HG02610 (cell line): Measurements from ENCODE around the gene HMCES.
"Not testable (repeated sequence)": the region's sequence is repeated elsewhere in the genome, so short reads cannot be mapped to it uniquely, and the experiment has no call there.

Source experiments
- ATAC-seq: cut with Tn5 transposase; IDR thresholded peaks from one replicate; pipeline ENCODE4 v1.9.1; 2021; ENCODE audit warnings: mild to moderate bottlenecking, moderate library complexity; ENCODE audit not compliant: unreplicated experiment

HMCES gene

DNA sequence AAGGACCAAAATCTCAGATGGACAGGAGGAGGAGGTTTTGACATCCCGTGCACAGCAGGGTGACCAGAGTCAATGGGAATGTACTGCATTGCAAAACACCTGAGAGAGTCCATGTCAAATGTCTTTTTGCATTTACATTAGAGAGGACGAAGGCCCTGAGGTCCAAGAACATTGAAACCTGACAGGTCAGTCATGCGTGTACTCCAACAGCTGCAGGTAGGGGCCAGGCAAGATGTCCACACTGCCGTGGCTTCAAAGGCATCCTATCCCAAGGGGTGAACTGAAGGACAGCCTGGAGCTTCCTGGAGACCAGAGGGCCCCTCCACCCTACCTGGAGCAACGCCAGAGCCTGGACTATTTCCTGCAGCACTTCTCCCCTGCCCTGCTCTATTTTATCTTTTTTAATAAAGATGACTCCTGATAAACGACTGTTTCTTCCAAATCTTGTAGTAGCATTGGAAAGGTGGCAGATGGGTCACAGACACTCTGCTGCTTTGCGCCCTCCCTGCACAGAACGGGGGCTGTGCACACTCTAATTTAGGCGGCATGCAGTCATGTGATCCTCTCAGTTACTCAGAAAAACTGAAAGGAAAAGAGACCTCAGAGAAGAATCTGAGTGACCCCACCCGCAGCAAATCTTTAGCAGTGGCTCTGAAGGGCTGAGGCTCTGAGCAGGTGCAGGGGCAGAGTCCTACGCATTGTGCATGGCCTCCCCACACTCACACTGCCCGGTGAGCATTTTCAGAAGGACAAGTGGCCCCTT is 68.2 kb downstream of the HMCES start:
- no peak for ATAC-seq

DNA sequence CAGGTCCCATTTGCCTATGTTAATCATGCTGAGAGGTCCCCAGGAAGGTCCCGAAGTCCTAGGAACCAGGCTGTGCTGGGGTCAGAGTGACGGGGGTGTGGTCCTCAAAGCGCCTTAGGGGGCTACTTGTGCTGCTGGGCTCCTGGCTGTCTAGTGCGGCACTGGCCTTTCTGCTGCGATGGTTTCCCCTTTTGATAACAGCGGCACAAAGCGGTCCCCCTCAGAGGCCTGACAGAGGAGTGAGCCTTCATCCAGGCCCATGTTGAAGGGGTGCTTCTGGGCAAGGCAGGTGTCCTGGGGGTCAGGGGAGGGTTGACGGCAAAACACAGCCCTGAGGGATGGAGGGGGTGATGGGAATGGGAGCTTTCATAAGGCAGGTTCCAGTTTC is 68.8 kb downstream of the HMCES start:
- no peak for ATAC-seq

DNA sequence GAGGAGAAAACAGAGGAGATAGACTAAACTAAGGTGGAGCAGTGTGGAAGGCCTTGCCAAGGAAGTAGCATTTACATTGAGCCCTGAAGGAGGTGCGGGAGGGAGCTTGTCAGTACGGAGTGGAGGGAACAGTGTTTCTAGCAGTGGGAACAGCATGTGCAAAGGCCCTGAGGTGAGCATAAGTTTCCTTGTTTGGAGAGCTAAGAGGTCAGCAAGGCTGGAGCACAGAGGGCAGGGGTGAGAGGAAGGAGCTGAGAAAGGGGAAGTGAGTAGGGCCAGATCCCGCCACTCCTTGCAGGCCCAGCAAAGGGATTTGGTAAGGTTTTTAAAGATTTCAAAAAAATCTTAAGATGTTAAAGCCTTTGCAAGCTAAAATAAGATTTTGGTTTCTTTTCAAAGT is 70.1 kb downstream of the HMCES start:
- no peak for ATAC-seq

DNA sequence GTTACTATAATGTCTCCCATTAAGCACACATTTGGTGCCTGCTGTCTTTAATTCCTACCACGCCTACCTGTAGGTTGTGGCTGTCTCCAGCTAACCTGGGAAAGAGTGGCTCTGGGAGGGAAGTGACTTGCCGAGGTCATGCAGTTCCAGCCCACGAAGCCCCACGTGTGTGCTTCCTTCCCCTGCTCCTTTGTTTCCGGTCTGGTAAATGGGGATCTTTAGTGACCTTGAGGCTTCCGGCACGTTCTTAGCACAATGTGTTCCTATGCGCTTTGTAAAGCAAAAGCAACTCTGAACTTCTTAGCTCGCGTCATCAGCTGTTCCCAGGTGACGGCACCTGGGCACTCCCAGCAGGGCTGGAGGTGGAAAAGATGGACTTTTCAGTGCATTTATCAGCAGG is 70.5 kb downstream of the HMCES start:
- not testable (repeated sequence) for ATAC-seq

DNA sequence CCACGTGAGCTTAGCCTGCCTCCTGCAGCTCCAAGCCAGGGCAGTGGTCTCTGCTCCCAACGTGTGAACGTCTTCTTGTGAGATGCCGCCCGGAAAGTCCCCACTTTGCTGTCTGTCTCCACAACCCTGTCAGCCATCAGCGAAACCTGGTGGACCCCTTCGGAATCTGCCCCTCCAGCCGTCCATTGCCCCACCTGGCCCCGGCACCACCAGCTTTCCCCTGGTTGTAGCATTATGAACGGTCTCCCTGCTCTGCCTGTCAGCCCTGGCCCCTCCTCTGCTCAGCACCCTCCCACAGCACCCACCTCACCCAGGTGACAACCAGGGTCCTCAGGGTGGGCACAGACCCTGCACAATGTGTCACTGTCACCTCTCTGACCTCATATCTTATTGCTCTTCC is 71.1 kb downstream of the HMCES start:
- no peak for ATAC-seq

DNA sequence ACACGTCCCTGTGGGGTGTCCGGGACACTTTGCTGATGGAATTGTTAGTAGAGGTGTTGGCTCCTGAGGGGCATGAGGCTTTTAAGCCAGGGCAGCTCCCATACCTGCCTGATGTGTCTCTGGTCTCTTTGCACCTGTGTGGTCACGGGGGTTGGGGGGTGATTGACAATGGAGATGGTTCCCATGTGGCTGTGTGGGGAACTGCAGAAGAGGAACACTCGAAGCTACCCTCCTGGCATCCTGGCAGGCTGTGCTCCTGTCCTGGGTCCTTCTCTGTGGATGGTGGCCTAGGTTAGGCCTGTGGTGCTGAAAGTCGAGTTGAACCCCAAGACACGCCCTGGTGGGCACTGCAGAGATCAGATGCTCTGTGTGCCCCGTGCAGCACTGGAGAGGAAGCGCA is 73.4 kb downstream of the HMCES start:
- ATAC-seq, result no peak

DNA sequence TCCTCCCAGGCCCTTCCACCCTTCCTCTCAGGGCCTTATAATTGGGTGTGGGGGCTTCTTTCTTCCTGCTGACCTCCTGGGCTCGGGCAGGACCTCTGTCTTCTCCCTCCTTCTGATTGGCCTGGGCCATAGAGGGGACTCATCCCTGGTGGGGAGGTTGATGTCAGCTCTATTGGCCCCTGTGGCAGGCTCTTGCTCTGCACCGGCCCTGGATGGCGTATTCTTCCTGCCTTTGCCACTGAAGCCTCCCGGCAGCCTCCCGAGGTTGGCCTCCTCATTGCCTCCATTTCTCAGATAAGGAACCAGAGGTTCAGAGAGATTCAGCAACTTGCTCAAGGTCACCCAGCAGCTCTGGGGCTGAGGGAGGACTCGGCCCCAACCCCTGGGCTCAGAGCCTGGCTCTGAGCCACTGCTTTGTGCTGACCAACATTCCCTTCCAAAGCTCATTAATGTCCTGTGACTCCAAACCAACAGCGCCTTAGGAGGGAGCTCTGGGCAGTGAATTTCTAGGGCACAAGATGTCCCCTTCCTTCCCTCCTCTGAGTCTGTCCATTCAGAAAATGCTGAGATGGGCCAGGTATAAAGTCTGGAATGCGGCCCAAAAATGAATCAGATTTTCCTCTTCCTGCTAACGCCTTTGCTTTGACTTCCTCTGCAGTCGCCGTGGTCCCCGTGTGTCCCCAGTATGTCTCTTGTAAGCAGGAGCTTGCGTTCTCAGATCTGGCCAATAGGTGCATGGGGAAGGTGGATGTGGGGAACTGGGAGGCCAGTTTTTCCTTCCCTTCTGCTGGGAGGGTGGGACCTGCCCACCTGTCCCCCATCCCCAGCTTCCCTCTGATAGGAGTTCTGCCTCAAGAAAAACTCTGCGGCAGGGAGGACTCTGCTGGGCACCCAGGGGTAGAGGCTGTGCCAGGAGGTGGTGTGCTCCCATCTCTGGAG is 74.2 kb downstream of the HMCES start:
- ATAC-seq, result no peak

DNA sequence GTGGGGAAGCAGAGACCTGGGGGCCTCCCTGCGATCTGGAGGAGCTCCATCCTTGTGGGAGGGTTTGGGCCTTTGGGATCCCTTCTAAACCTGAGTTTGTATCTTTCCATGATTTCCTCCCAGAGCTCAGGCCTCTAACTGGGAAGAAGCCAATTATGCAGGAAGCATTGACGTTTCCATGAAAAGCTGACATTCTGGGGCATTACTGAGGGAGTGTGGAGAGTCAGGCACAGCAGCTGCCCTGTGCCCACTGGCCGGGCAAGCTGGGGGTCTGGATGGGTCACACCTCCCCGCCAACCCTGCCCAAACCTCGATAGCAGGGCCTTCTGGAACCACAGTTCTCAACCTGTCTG is 74.9 kb downstream of the HMCES start:
- no peak for ATAC-seq
